Posterior vena cava (tissue), 2 donors: ENCODE results near the gene OSBPL9. TPM values are rescaled to one million over a fixed set of nuclear protein-coding genes. Genes with fewer than 3 reads are reported as not detected.
"Not testable (repeated sequence)": the region's sequence is repeated elsewhere in the genome, so short reads cannot be mapped to it uniquely, and the experiment has no call there.

Experiments used
- DNase-seq: peaks from one replicate; pipeline ENCODE4 v3.0.0-alpha.2; 2020; ENCODE audit warnings: low spot score
- intact Hi-C, 2 donors: fragments of 100-400 bp; cut with DNase I; formaldehyde crosslinking; loops; one replicate each; pipeline versions ENCODE4 v1.14.1 to v1.14.2; 2022 to 2023
- total RNA-seq, 2 donors: library from RNA; stranded (reverse); fragmentation: NEBNext Ultra II Directional; extraction: Animal tissue kit (Norgen Biotek cat#: 25700); gene quantifications; one replicate each; pipeline ENCODE4 v1.2.1, GENCODE V29; 2021
- donor health status: DM: yes; HTN: yes; CAD: no.
- donor health status: DM: yes; HTN: yes; CAD: no.

OSBPL9 gene
- total RNA-seq, 2 donors from 2014 or later, result 73.1 to 84.5 TPM

DNA sequence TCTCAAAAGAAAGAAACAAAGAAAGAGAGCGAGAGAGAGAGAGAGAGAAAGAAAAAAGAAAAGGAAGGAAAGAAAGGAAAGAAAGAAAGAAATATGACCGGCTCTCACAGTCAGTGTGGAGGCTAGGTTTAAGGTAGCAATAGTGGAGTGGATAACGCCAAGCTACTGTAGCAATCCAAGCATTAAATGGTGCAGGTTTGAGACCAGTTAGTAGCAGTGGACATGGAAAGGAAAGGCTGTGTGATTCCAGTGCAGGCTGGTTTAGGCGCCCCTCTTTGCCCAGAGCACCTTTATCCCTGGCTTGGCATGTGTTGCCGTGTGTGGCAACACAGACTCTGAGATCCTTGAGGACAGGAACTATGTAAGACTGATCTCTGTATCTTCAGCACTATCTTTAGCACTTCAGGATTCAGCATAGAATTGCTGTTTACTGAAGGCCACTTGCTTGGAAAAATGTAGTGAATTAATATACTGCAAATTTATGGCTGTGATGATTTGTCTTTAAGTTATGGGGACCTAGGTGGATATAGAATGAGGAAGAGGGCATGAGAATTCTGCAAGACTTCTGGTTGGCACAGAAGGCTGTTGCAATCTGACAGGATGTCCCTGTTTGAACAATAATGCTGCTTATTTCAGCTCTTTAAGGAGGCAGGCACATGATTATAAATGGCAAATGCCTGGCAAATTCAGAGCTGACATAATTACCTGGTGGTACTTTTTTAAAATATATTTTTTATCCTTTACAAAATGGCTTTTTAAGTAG, 10.8 kb upstream of the OSBPL9 start:
- intact Hi-C loops, result no loop called here
- no peak for DNase-seq

DNA sequence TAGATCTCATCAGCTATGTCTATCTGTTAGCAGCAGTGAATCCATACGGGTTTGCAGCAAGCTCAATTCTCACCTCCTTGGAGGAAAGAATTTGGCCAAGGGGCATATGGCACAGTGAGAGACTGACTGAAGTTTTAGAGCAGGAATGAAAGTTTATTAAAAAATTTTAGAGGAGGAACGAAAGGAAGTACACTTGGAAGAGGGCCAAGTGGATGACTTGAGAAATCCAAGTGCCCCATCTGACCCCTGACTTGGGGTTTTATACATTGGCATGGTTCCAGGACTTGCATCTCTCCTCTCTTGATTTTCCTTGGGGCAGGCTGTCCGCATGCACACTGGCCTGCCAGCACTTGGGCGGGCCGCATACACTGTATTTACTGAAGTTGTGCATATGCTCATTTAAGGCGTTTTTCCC, 9.2 kb upstream of the OSBPL9 start:
- intact Hi-C loops, result no loop called here
- DNase-seq, result no peak

DNA sequence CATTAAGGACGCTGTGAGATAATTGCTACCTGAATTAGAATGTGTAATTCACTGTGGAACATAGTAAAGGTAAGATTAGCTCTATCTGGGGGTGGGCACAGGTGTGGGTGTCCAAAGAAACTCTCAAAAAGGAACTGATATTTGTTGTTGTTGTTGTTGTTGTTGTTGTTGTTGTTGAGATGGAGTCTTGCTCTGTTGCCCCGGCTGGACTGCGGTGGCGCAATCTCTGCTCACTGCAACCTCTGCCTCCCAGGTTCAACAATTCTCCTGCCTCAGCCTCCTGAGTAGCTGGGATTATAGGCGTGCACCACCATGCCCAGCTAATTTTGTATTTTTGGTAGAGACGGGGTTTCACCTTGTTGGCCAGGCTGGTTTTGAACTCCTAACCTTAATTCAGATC, 6.8 kb upstream of the OSBPL9 start:
- DNase-seq, intact Hi-C loops: not testable (repeated sequence)

DNA sequence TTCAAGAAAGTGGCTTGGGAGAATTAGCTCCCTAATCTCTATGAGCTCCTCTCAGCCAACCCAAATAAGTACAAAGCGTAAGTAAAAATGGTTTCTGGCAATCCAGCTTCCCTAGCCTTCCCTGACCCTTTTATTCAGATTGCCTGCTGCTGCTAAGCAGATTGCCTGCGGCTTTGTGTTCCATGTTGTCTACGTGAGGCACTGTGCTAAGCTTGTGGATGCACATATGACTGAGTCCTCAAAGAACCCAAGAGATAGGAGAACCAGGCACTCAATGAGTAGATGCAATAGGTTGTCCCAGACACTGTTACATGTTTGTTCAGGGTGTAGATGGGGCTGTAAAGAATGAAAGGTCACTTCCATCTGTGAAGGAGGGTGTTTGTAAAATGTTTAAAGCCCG, 6.3 kb upstream of the OSBPL9 start:
- no peak for DNase-seq
- intact Hi-C loops, result no loop called here

DNA sequence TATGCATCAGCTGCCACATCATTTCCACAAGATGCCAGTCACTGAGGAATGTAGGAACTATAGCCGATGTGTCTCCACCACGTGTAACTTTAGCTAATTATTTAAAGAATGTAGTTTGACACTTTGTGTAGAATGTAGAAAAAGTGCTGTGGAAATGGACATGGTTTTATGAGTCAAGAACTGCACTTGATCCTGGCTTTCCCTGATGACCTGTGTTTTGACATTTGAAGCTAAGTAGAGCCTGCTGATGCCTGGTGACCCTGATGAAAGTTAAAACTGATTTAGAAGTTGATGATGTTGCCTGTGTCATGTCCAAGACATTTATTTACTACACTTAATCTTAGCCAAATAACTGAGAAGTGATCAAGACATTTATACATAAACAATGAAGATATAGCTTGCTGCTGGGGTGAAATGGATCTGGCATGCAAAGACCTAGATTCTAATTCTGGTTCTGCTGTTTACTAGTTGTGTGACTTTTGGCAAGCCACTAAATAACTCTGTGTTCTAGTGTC, 4.4 kb upstream of the OSBPL9 start:
- DNase-seq, result no peak
- intact Hi-C loops, result no loop called here

DNA sequence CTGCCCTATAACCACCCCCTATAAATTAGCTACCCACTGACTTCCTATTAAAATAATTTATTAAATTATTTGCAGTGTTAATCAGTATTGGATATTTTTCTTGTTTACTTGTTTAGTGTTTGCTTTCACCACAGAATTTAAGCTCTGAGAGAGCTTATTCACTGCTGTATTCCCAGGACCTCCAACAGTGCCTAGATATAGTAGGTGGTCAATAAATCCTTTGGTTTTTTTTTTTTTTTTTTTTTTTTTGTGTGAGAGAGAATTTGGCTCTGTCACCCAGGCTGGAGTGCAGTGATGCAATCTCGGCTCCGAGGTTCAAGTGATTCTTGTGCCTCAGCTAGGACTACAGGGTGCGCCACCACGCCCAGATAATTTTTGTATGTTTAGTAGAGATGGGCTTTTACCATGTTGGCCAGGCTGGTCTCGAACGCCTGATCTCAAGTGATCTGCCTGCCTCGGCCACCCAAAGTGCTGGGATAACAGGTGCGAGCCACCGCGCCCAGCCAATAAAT, 1.1 kb upstream of the OSBPL9 start:
- intact Hi-C loops, result no loop called here
- no peak for DNase-seq

DNA sequence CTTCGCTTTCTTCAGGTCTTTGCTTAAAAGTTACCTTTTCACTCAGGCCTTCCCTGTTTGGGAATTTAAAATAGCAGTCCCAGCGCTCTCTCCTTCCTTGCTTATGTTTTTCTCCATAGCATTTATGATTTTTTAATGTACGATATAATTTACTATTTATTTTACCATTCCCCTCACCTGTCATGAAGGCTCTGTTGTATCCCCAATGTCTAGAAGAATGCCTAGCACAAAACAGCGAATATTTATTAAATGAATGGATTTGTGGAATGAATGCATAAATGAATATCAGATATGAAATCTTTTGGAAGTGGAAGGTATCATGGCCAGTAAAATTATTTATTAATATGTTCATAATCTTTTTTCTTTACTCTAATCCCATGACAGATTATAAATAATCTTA, 402 bp upstream of the OSBPL9 start:
- no peak for DNase-seq
- intact Hi-C loops, result no loop called here

DNA sequence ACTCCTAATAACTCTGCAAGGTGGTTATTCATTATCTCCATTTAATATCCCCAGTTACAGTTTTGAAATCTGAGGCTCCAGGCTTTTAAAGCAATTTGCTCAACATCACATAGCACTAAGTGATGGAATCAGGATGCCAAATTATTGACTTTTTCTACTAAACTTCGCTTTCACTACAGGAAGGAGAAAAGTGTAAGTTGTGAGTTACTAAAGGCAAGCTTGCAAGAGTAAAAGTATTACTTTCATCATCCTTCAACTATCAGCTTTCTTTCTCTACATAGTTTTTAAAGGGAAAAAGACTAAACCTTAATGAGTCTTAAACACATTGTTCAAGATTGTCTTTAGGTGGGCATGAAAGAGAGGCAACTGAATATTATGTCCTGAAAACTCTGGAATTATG, 1.8 kb downstream of the OSBPL9 start:
- intact Hi-C loops, result no loop called here

DNA sequence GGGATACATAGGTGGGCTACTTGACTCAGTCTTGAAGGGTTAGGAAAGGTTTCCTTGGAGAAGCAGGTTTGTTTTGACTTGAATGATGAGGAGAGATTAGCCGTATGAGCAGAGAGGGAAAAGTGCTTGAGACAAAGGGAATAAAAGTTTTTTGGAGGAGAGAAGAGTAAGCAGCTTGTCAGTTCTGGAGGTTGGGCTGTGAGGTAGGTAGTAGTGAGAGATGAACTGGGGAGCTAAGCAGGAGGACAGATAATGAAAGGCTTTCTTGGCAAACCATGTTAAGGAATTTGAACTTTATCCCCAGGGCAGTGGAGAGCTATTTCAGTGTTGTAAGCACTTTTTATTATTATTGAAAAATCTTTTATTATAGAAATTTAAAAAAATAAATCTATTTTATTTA, 3.6 kb downstream of the OSBPL9 start:
- intact Hi-C loops, result no loop called here

More for the DNA sequence above, 1.8 kb downstream of the OSBPL9 start:
- DNase-seq, result no peak

DNA sequence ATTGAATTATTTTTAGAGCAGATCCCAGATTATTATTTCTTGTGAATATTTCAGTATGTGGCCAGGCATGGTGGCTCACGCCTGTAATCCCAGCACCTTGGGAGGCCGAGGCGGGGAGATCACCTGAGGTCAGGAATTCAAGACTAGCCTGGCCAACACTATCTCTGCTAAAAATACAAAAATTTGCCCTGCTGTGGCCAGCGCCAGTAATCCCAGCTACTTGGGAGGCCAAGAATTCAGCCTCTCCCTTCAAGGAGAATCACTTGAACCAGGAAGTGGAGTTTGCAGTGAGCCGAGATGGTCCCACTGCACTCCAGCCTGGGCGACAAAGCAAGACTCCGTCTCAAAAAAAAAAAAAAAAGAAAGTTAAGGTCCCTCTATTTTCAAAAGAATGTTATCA, 4.3 kb downstream of the OSBPL9 start:
- intact Hi-C loops, result no loop called here
- DNase-seq, result no peak

More for the DNA sequence above, 3.6 kb downstream of the OSBPL9 start:
- DNase-seq, result no peak

DNA sequence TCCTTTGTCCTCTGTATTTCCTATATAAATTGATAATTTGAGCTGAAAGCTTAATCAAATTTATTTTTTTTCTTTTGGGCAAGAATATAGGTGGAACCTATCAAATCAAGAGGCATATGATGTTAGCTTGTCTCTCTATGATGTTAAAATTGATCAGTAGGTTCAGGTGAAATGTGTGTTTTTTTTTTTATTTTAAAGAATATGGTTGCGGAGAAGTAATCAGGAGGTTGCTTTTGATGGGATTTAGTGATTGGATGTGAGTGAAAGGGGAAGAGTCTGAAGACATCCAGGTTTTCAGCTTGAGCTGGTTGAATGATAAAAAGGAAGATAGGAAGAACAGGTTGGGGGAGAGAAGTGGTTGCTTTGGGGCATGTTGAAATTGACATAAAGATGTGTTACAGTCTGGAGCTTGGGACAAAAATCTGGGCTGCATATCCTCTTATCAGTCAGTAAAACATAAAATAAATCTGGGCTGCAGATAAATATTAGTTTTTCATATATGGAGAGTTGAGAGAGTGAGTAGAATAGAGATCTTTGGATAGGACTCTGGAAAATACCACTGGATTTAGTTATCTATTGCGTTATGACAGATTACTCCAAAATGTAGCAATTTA, 5.1 kb downstream of the OSBPL9 start:
- DNase-seq, result no peak
- intact Hi-C loops, result no loop called here

DNA sequence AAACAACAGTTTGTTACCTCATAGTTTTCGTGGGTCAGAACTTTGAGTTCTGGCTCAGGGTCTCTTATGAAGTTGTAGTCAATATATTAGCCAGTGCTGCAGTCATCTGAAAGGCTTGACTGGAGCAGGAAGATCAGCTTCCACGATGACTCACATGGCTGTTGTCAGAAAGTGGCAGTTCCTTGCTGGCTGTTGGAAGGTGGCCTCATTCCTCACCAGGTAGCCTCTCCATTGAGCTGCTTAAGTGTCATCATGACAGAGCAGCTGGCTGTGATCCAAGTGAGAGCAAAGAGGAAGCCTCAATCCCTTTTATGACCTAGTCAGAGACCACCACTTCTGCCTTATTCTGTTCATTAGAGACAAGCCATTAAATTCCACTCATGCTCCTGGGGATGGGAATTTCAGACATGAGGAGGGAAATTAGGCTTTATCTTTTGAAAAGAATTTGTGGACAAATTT, 5.6 kb downstream of the OSBPL9 start:
- intact Hi-C loops, result no loop called here
- no peak for DNase-seq

DNA sequence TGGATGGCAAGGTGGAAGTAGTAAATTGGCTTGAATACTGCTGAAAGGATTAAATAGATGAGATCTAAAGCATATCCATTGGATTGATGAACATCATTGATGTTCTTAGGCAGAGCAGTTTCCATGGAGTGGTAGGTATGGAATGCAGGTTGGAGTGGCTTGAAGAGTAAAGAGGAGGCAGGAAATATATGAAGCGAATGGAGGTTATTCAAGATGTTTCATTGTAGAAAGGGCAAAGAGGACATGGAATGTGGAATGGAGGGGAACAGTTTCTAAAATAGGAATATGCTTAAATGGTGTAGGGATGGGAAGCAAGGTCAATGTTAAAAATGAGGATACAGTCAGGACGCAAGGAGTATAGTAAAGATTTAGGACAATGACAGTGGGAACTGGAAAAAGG, 6.1 kb downstream of the OSBPL9 start:
- intact Hi-C loops, result no loop called here
- no peak for DNase-seq

DNA sequence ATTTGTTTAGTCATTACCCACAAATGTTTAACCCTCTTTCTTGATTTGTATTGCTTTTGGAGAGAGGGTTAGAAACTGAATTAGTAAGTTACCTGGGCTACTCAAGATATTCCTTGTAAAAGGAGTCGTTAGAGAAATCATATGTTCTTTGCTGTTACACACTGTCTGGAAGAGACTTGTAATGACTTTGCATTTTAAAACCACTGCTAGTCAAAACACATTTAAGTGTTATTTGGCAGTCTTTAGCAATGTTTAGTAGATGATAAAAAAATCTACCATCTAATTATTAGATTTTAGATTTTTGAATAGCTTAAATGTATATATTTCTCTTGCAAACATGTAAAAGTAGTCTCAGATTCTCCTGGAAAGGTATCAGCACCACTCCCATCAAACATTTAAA, 6.6 kb downstream of the OSBPL9 start:
- intact Hi-C loops, result no loop called here
- DNase-seq, result no peak

DNA sequence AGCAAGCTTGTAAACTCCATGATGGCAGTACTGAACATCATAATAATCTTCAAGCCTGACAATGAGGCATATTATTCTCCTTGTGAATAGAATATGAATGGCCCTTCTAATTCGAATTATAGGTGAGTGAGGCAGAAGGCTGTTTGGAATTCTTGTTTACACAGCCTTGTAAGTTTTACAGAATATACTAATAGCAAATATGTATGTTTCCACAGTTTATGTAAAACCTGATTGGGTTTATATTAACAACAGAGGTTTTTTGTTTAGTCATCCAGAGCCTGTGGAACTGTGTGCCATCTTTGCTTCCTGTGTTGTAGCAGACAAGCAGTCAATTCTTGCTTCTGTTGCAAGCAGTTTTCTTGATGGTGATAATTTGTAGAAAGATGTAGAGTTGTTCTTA, 8.0 kb downstream of the OSBPL9 start:
- intact Hi-C loops, result loop anchor here in 1 of 2 donors (5.0 kb wide), 1 partner anchor 142 kb away; no protein-coding TSS in a partner anchor
- no peak for DNase-seq

DNA sequence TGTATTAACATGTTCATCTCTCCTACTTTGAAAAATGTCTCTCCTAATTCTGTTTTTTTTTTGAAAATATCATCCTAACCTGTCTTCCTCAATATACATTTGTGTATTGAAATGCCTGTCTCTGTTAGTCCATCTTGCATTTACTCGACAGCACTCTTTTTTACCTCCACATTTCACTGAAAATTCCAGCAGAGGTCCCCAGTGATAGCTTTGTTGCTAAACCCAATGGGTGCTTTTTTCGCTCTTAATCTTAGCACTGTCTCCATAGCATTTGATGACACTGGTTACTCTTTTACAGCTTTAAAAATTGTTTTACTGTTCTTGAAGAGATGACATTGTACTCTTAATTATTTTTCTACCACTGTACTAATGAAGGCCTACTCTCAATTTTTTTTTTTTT, 10.8 kb downstream of the OSBPL9 start:
- intact Hi-C loops, result loop anchor here in 1 of 2 donors (5.0 kb wide), 1 partner anchor 140 kb away; no protein-coding TSS in a partner anchor
- DNase-seq, result no peak

DNA sequence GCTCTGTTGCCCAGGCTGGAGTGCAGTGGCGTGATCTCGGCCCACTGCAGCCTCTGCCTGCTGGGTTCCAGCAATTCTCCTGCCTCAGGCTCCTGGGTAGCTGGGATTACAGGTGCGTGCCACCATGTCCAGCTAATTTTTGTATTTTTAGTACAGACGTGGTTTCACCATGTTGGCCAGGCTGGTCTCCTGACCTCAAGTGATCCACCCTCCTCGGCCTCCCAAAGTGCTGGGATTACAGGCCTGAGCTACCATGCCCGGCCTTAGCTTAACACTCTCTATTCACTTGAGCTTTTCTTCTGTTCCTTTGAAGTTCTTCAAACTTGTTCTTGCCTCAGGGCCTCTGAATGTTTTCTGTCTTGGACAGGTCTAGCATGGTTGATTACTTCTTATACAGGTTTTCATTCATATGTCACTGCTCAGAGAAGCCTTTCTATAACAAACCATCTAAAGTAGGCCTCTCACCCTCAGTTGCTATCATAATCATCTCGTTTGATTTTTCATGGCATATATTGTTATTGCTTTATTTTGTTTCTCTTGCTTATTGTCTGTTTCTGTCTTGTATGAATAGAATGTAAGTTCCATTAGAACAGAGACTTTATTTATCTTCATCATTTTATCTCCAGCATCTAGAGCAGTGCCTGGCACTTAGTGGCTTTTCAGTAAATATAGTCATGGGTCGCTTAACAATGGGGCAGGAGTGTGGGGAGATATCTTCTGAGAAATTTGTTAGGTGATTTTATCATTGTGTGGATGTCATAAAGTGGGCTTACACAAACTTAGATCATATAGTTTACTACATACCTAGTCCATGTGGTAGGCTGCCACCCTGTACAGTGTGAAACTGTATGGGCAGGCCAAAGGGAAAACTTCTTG, 12.1 kb downstream of the OSBPL9 start:
- no peak for DNase-seq
- intact Hi-C loops, result loop anchor here in 1 of 2 donors (5.0 kb wide), 1 partner anchor 138 kb away; no protein-coding TSS in a partner anchor

DNA sequence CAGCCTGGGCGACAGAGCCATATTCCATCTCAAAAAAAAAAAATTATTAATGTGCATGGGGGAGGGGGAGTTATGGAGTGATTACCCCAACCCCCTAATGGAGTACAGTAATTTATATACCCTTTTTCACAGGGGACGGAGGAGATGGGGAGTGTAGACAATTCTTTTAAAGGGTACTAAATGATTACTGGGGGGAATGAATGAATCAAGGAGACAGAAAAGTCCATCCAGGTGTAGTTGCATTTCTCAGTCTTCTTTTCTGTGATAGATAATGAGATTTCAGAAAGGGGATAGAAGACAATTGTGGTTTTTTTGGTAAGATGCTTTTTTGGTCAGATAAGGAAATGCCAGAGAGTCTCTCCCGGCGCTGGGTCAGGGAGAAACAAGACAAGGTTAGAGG, 13.0 kb downstream of the OSBPL9 start:
- intact Hi-C loops, result loop anchor here (5.0 to 10.0 kb wide), 2 partner anchors 135 to 137 kb away; no protein-coding TSS in a partner anchor
- DNase-seq, result no peak

DNA sequence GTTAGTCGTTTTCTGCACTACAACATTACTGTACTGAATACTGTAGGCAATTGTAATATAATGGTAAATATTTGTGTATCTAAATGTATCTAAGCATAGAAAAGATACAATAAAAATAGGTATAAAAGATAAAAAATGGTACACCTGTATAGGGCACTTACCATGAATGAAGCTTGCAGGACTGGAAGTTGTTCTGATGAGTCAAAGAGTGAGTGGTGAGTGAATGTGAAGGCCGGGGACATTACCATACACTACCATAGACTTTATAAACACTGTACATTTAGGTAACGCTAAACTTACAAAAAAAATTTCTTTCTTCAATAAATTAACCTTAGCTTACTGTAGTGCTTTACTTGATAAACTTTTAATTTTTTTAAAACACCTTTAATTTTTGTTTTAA, 13.5 kb downstream of the OSBPL9 start:
- no peak for DNase-seq
- intact Hi-C loops, result loop anchor here in 1 of 2 donors (10.0 kb wide), 1 partner anchor 134 kb away; no protein-coding TSS in a partner anchor
